Kidney (tissue), 14 donors: ENCODE measurements around the gene E2F2. TPM values are rescaled to one million over a fixed set of nuclear protein-coding genes. Genes with fewer than 3 reads are reported as not detected.

ENCODE experiments used
- DNase-seq, 5 donors: peaks; one replicate each; pipeline ENCODE4 v3.0.0-alpha.2; 2013 to 2020
- FAIRE-seq: peaks from 2 replicates; lab custom pipeline; 2012; peaks lifted over from hg19 to GRCh38; lab: Jason Lieb, UNC
- H3K27ac ChIP-seq, 2 donors: one replicate each; pipeline ENCODE4 v1.7.0; 2013; ENCODE audit warnings: low read depth in 2 of 2, low read length in 2 of 2, inconsistent platforms in 1 of 2
- H3K27me3 ChIP-seq: one replicate; pipeline ENCODE4 v1.7.1; 2013; ENCODE audit warnings: low read length, inconsistent platforms; ENCODE audit not compliant: control insufficient read depth, insufficient read depth
- H3K36me3 ChIP-seq, 3 donors: one replicate each; pipeline versions ENCODE4 v1.7.0 to v1.7.1; 2013; ENCODE audit warnings: low read length in 3 of 3, control low read depth in 1 of 3, inconsistent platforms in 1 of 3; ENCODE audit not compliant: insufficient read depth in 3 of 3, control insufficient read depth in 2 of 3
- H3K4me1 ChIP-seq, 3 donors: one replicate each; pipeline versions ENCODE4 v1.7.0 to v1.7.1; 2013; ENCODE audit warnings: low read length in 3 of 3, inconsistent platforms in 1 of 3, low read depth in 1 of 3; ENCODE audit not compliant: control insufficient read depth in 2 of 3, insufficient read depth in 2 of 3
- H3K4me3 ChIP-seq, 3 donors: one replicate each; pipeline versions ENCODE4 v1.7.0 to v1.8.1; 2013; ENCODE audit warnings: low read length in 3 of 3, control low read depth in 1 of 3, inconsistent platforms in 1 of 3
- H3K9ac ChIP-seq, 3 donors: one replicate each; pipeline versions ENCODE4 v1.7.0 to v1.7.1; 2013; ENCODE audit warnings: low read length in 3 of 3, control low read depth in 1 of 3, inconsistent platforms in 1 of 3
- H3K9me3 ChIP-seq, 3 donors: one replicate each; pipeline versions ENCODE4 v1.7.0 to v1.7.1; 2013; ENCODE audit warnings: low read length in 3 of 3, control low read depth in 1 of 3, inconsistent platforms in 1 of 3; ENCODE audit not compliant: control insufficient read depth in 2 of 3, insufficient read depth in 1 of 3
- CTCF ChIP-seq: IDR thresholded peaks from 3 replicates; pipeline ENCODE4 v1.5.1; 2012; ENCODE audit warnings: mild to moderate bottlenecking, moderate library complexity, borderline replicate concordance; ENCODE audit not compliant: insufficient read depth; ENCODE audit errors: extremely low read depth
- intact Hi-C: fragments of 100-400 bp; cut with DNase I; formaldehyde crosslinking; loops from one replicate; pipeline ENCODE4 v1.11.1; 2022
- polyA plus RNA-seq: library from polyadenylated mRNA; stranded (reverse); fragments of 350-450 nt; fragmentation: Illumina TruSeq; extraction: RNeasy Lipid Tissue Mini Kit (QIAGEN cat#74804); gene quantifications from one replicate; pipeline ENCODE4 v1.2.3, GENCODE V29; 2014; ENCODE audit warnings: low read depth, low replicate concordance; ENCODE audit not compliant: insufficient read depth
- total RNA-seq: library from RNA; stranded (reverse); fragmentation: NEBNext Ultra II Directional; extraction: Animal tissue kit (Norgen Biotek cat#: 25700); gene quantifications from one replicate; pipeline ENCODE4 v1.2.1, GENCODE V29; 2021
- donor health status: control.
- donor health status: control.
- donor health status: control.
- donor health status: control.
- donor health status: control.
- donor health status: DM: yes; HTN: yes; CAD: no.
- donor health status: Normal renal cell carcinoma (clear cell type).

E2F2 gene
- total and polyA plus RNA-seq, 2 donors from 2014 or later: 0.50 TPM; not detected in 1

- Histone ChIP-seq H3K27me3 (no peaks in the 10 kb centered on the region), H3K9me3 (no peaks in the 10 kb centered on the region), H3K36me3 (no peaks in the 10 kb centered on the region), H3K4me3 (no peak overlapping the region), H3K4me1 (peaks cover 0 to 28% (median 28%) of the 10 kb centered on the region in 3 donors), H3K27ac (no peak overlapping the region), H3K9ac (peak overlapping the region in 1 of 3 donors; percentile 26)
- no peak for DNase-seq
- intact Hi-C loops: no loop called here
- TF ChIP-seq CTCF: no peak
- no peak for FAIRE-seq
These were observed 55.9 kb downstream of the E2F2 start for GRCh38 chr1:23475134-23475628.

- TF ChIP-seq CTCF: no peak
- DNase-seq (no peak), FAIRE-seq (no peak)
- Histone ChIP-seq H3K36me3 (no peaks in the 10 kb centered on the region), H3K27me3 (no peaks in the 10 kb centered on the region), H3K4me3 (no peak overlapping the region), H3K4me1 (peaks cover 0 to 34% (median 26%) of the 10 kb centered on the region in 3 donors), H3K9ac (peak overlapping the region in 2 of 3 donors; percentile 5 to 13), H3K9me3 (no peaks in the 10 kb centered on the region), H3K27ac (peak overlapping the region; percentile 71 to 77)
- intact Hi-C loops: no loop called here
These were observed 57.8 kb downstream of the E2F2 start for GRCh38 chr1:23473037-23473800.

- H3K27ac ChIP-seq: peak overlapping the region; percentile 71 to 77
- H3K9me3 ChIP-seq: no peaks in the 10 kb centered on the region
- H3K27me3 ChIP-seq: no peaks in the 10 kb centered on the region
- no peak for FAIRE-seq
- H3K9ac ChIP-seq: peak overlapping the region in 1 of 3 donors; percentile 5
- no peak for DNase-seq
- no peaks in the 10 kb centered on the region for H3K36me3 ChIP-seq
- no peak overlapping the region for H3K4me3 ChIP-seq
- TF ChIP-seq CTCF: no peak
- peaks cover 0 to 34% (median 26%) of the 10 kb centered on the region in 3 donors for H3K4me1 ChIP-seq
- intact Hi-C loops: no loop called here
These were observed 58.5 kb downstream of the E2F2 start for GRCh38 chr1:23472351-23473036.
